HG02840 (cell line): Measurements from ENCODE around the gene ENTREP1.

Experiments used
- ATAC-seq: cut with Tn5 transposase; IDR thresholded peaks from one replicate; pipeline ENCODE4 v1.9.1; 2021; ENCODE audit warnings: mild to moderate bottlenecking, moderate library complexity, moderate number of reproducible peaks; ENCODE audit not compliant: unreplicated experiment, low FRiP score

ENTREP1 gene

GRCh38 chr9:69363191-69363590 is 38.2 kb downstream of the ENTREP1 start:
- ATAC-seq, result no peak

- no peak for ATAC-seq
Measured at GRCh38 chr9:69364510-69365150, 39.6 kb downstream of the ENTREP1 start.

- ATAC-seq, result no peak
Measured at GRCh38 chr9:69370430-69370829, 45.4 kb downstream of the ENTREP1 start.

- no peak for ATAC-seq
Measured at GRCh38 chr9:69371001-69371400, 46.0 kb downstream of the ENTREP1 start.

- ATAC-seq, result no peak
Measured at GRCh38 chr9:69376651-69377050, 51.6 kb downstream of the ENTREP1 start.

GRCh38 chr9:69377291-69377690 is 52.3 kb downstream of the ENTREP1 start:
- no peak for ATAC-seq

- no peak for ATAC-seq
Measured at GRCh38 chr9:69377981-69378380, 53.0 kb downstream of the ENTREP1 start.

- no peak for ATAC-seq
Measured at GRCh38 chr9:69379270-69379982, 54.4 kb downstream of the ENTREP1 start.

GRCh38 chr9:69380301-69380700 is 55.3 kb downstream of the ENTREP1 start:
- ATAC-seq, result no peak

- no peak for ATAC-seq
Measured at GRCh38 chr9:69380811-69381210, 55.8 kb downstream of the ENTREP1 start.

- ATAC-seq, result no peak
Measured at GRCh38 chr9:69382135-69382534, 57.1 kb downstream of the ENTREP1 start.

GRCh38 chr9:69385581-69386033 is 60.6 kb downstream of the ENTREP1 start:
- ATAC-seq, result no peak

GRCh38 chr9:69386651-69387050 is 61.6 kb downstream of the ENTREP1 start:
- no peak for ATAC-seq

GRCh38 chr9:69388596-69388995 is 63.6 kb downstream of the ENTREP1 start:
- ATAC-seq, result no peak

GRCh38 chr9:69389437-69389995 is 64.5 kb downstream of the ENTREP1 start:
- ATAC-seq, result no peak

- no peak for ATAC-seq
Measured at GRCh38 chr9:69391487-69391886, 66.5 kb downstream of the ENTREP1 start.

GRCh38 chr9:69391946-69392345 is 66.9 kb downstream of the ENTREP1 start:
- ATAC-seq, result no peak

- no peak for ATAC-seq
Measured at GRCh38 chr9:69392826-69393225, 67.8 kb downstream of the ENTREP1 start.

GRCh38 chr9:69393425-69393824 is 68.4 kb downstream of the ENTREP1 start:
- ATAC-seq, result no peak

GRCh38 chr9:69395718-69396117 is 70.7 kb downstream of the ENTREP1 start:
- ATAC-seq, result no peak

- ATAC-seq, result no peak
Measured at GRCh38 chr9:69396759-69397158, 71.7 kb downstream of the ENTREP1 start.
